ENCODE results near the gene IMMP2L.
"Not testable (repeated sequence)": the region's sequence is repeated elsewhere in the genome, so short reads cannot be mapped to it uniquely, and the experiment has no call there.

Gene IMMP2L

GRCh38 chr7:111505422-111505821, 56.9 kb downstream of the IMMP2L start:
- DNase-seq = not testable (repeated sequence)

GRCh38 chr7:111501799-111502198, 60.5 kb downstream of the IMMP2L start:
- not testable (repeated sequence) for DNase-seq

- no peak for DNase-seq
These were observed 63.3 kb downstream of the IMMP2L start for GRCh38 chr7:111499027-111499426.

- DNase-seq = no peak
These were observed 63.8 kb downstream of the IMMP2L start for GRCh38 chr7:111498391-111499007.

- no peak for DNase-seq
These were observed 67.0 kb downstream of the IMMP2L start for GRCh38 chr7:111495173-111495810.

- no peak for DNase-seq
These were observed 70.1 kb downstream of the IMMP2L start for GRCh38 chr7:111492234-111492633.

GRCh38 chr7:111486472-111487142, 75.7 kb downstream of the IMMP2L start:
- no peak for DNase-seq

GRCh38 chr7:111485701-111486380, 76.5 kb downstream of the IMMP2L start:
- DNase-seq = no peak

- no peak for DNase-seq
These were observed 79.2 kb downstream of the IMMP2L start for GRCh38 chr7:111483078-111483477.

- no peak for DNase-seq
These were observed 84.6 kb downstream of the IMMP2L start for GRCh38 chr7:111477462-111478225.

- DNase-seq = no peak
These were observed 85.6 kb downstream of the IMMP2L start for GRCh38 chr7:111476586-111477293.

GRCh38 chr7:111475959-111476358, 86.3 kb downstream of the IMMP2L start:
- no peak for DNase-seq

GRCh38 chr7:111475419-111475748, 86.9 kb downstream of the IMMP2L start:
- DNase-seq = no peak

GRCh38 chr7:111474723-111475418, 87.4 kb downstream of the IMMP2L start:
- no peak for DNase-seq

GRCh38 chr7:111473449-111474198, 88.7 kb downstream of the IMMP2L start:
- no peak for DNase-seq

GRCh38 chr7:111470998-111471397, 91.3 kb downstream of the IMMP2L start:
- DNase-seq = no peak

GRCh38 chr7:111469894-111470293, 92.4 kb downstream of the IMMP2L start:
- DNase-seq = not testable (repeated sequence)

- not testable (repeated sequence) for DNase-seq
These were observed 96.5 kb downstream of the IMMP2L start for GRCh38 chr7:111465774-111466173.

- no peak for DNase-seq
These were observed 101.6 kb downstream of the IMMP2L start for GRCh38 chr7:111460695-111461094.

- no peak for DNase-seq
These were observed 102.5 kb downstream of the IMMP2L start for GRCh38 chr7:111459757-111460280.
